IMR-90 (cell line): ENCODE measurements around the gene ST6GALNAC3. TPM values are rescaled to one million over a fixed set of nuclear protein-coding genes. Genes with fewer than 3 reads are reported as not detected.

ENCODE experiments used
- ATAC-seq: fragments of 200-7000 bp; cut with Tn5 transposase; 2 replicates; pipeline ENCODE4 v1.9.1; 2020; ENCODE audit warnings: low read depth, mild to moderate bottlenecking, moderate library complexity
- BruUV-seq: library from RNA; stranded (reverse); fragments of 400-500 nt; replicated peaks from 2 replicates; lab custom pipeline; 2021; lab: Mats Ljungman, UMichigan
- CTCF ChIA-PET: fragments of 300-600 bp; formaldehyde crosslinking; extraction: SDS; loops from one replicate; lab custom pipeline; 2021; ENCODE audit warnings: antibody characterized with exemption; lab: Yijun Ruan, JAX
- POLR2A ChIA-PET: fragments of 300-600 bp; sonication (Branson Sonifier 250); formaldehyde crosslinking; loops from one replicate; lab custom pipeline; 2022; ENCODE audit warnings: antibody characterized with exemption; ENCODE audit not compliant: unreplicated experiment; lab: Charles Lee
- DNase-seq: peaks from one replicate; pipeline ENCODE4 v3.0.0; 2013
- H2AFZ ChIP-seq: replicated peaks from 2 replicates; pipeline ENCODE3; 2013; ENCODE audit warnings: low read length, mild to moderate bottlenecking; ENCODE audit not compliant: poor library complexity
- H2AK5ac ChIP-seq: 2 replicates; pipeline ENCODE4 v1.6.1; 2013; ENCODE audit warnings: low read depth, low read length, inconsistent platforms
- H2AK9ac ChIP-seq: replicated peaks from 2 replicates; pipeline ENCODE3; 2013; ENCODE audit warnings: mild to moderate bottlenecking, low read depth, low read length, moderate library complexity; ENCODE audit not compliant: poor library complexity
- H2BK120ac ChIP-seq: 2 replicates; pipeline ENCODE4 v1.6.1; 2013; ENCODE audit warnings: low read depth, low read length, inconsistent platforms
- H2BK15ac ChIP-seq: 3 replicates; pipeline ENCODE4 v1.6.1; 2013; ENCODE audit warnings: low read depth, low read length, inconsistent platforms
- H2BK20ac ChIP-seq: 2 replicates; pipeline ENCODE4 v1.6.1; 2013; ENCODE audit warnings: low read depth, mild to moderate bottlenecking, inconsistent platforms, low read length, moderate library complexity
- H2BK5ac ChIP-seq: 2 replicates; pipeline ENCODE4 v1.6.1; 2013; ENCODE audit warnings: mild to moderate bottlenecking, low read depth, low read length, inconsistent platforms; ENCODE audit not compliant: poor library complexity, severe bottlenecking
- H3K14ac ChIP-seq: replicated peaks from 2 replicates; pipeline ENCODE4 v1.6.1; 2013; ENCODE audit warnings: low read depth, low read length, inconsistent platforms
- H3K18ac ChIP-seq: 2 replicates; pipeline ENCODE4 v1.6.1; 2013; ENCODE audit warnings: low read depth, low read length, control low read depth
- H3K23ac ChIP-seq: 2 replicates; pipeline ENCODE4 v1.6.1; 2013; ENCODE audit warnings: low read depth, low read length, inconsistent platforms
- H3K27ac ChIP-seq: 2 replicates; pipeline ENCODE4 v1.5.1; 2013; ENCODE audit warnings: mild to moderate bottlenecking, control low read depth, low read length; ENCODE audit not compliant: insufficient read depth
- H3K27me3 ChIP-seq: 2 replicates; pipeline ENCODE4 v1.6.1; 2013; ENCODE audit warnings: low read length; ENCODE audit not compliant: control insufficient read depth, insufficient read depth
- H3K36me3 ChIP-seq: 2 replicates; pipeline ENCODE4 v1.6.1; 2013; ENCODE audit warnings: low read length, mixed read lengths; ENCODE audit not compliant: control insufficient read depth, insufficient read depth
- H3K4ac ChIP-seq: 2 replicates; pipeline ENCODE4 v1.6.1; 2013; ENCODE audit warnings: low read depth, low read length, inconsistent platforms
- H3K4me1 ChIP-seq: 2 replicates; pipeline ENCODE4 v1.6.1; 2013; ENCODE audit warnings: low read length, mixed read lengths; ENCODE audit not compliant: control insufficient read depth, insufficient read depth
- H3K4me2 ChIP-seq: 2 replicates; pipeline ENCODE4 v1.6.1; 2013; ENCODE audit warnings: low read depth, mild to moderate bottlenecking, control low read depth, low read length, moderate library complexity
- H3K4me3 ChIP-seq: 2 replicates; pipeline ENCODE4 v1.5.1; 2013; ENCODE audit warnings: low read depth, mild to moderate bottlenecking, control low read depth, low read length, moderate library complexity; ENCODE audit not compliant: insufficient read depth
- H3K56ac ChIP-seq: 2 replicates; pipeline ENCODE4 v1.6.1; 2013; ENCODE audit warnings: low read length, inconsistent platforms; ENCODE audit not compliant: insufficient read depth; ENCODE audit errors: extremely low read depth
- H3K79me1 ChIP-seq, 2 experiments: 2 replicates each; pipeline ENCODE4 v1.6.1; 2013; ENCODE audit warnings: low read length in 2 of 2, inconsistent platforms in 1 of 2, low read depth in 1 of 2
- H3K9ac ChIP-seq: 2 replicates; pipeline ENCODE4 v1.6.1; 2013; ENCODE audit warnings: low read depth, low read length, control low read depth
- H3K9me1 ChIP-seq: 2 replicates; pipeline ENCODE4 v1.6.1; 2013; ENCODE audit warnings: low read length, inconsistent platforms; ENCODE audit not compliant: insufficient read depth
- H3K9me3 ChIP-seq: 2 replicates; pipeline ENCODE4 v1.6.1; 2013; ENCODE audit warnings: low read length; ENCODE audit not compliant: control insufficient read depth, insufficient read depth
- H4K20me1 ChIP-seq: 2 replicates; pipeline ENCODE4 v1.6.1; 2013; ENCODE audit warnings: low read length, inconsistent platforms; ENCODE audit not compliant: insufficient read depth
- H4K5ac ChIP-seq: 2 replicates; pipeline ENCODE4 v1.6.1; 2013; ENCODE audit warnings: mild to moderate bottlenecking, low read depth, low read length, control low read depth
- H4K8ac ChIP-seq, 2 experiments: 2 replicates each; pipeline ENCODE4 v1.6.1; 2013; ENCODE audit warnings: low read depth in 2 of 2, low read length in 2 of 2, control low read depth in 1 of 2, inconsistent platforms in 1 of 2
- H4K91ac ChIP-seq: 2 replicates; pipeline ENCODE4 v1.6.1; 2013; ENCODE audit warnings: low read depth, low read length, inconsistent platforms; ENCODE audit not compliant: insufficient read depth
- BHLHE40 ChIP-seq: fragments of 150-350 bp; IDR thresholded peaks from 2 replicates; pipeline ENCODE4 v1.6.1; 2016; ENCODE audit warnings: mild to moderate bottlenecking, low read depth, low read length
- ELK1 ChIP-seq: fragments of 150-350 bp; IDR thresholded peaks from 2 replicates; pipeline ENCODE4 v1.6.1; 2016; ENCODE audit warnings: low read depth, mild to moderate bottlenecking, low read length, moderate library complexity, borderline replicate concordance
- FOS ChIP-seq: fragments of 150-350 bp; IDR thresholded peaks from 2 replicates; pipeline ENCODE4 v1.6.1; 2016; ENCODE audit warnings: low read depth, low read length
- MAFK ChIP-seq: IDR thresholded peaks from 2 replicates; pipeline ENCODE4 v1.6.1; 2012; ENCODE audit warnings: low read depth, low read length, improper control_type of control experiment
- NFE2L2 ChIP-seq: fragments of 150-350 bp; IDR thresholded peaks from 2 replicates; pipeline ENCODE4 v1.6.1; 2016; ENCODE audit warnings: low read depth, mild to moderate bottlenecking, low read length
- RAD21 ChIP-seq: IDR thresholded peaks from 2 replicates; pipeline ENCODE4 v1.6.1; 2012; ENCODE audit warnings: low read length, improper control_type of control experiment
- RCOR1 ChIP-seq: IDR thresholded peaks from 2 replicates; pipeline ENCODE4 v1.6.1; 2012; ENCODE audit warnings: mild to moderate bottlenecking, low read length, improper control_type of control experiment; ENCODE audit not compliant: insufficient replicate concordance
- RFX5 ChIP-seq: IDR thresholded peaks from 2 replicates; pipeline ENCODE4 v1.8.0; 2012; ENCODE audit warnings: low read depth, mild to moderate bottlenecking, low read length, moderate library complexity
- SMC3 ChIP-seq: fragments of 150-350 bp; IDR thresholded peaks from 2 replicates; pipeline ENCODE4 v1.6.1; 2016; ENCODE audit warnings: low read depth, mild to moderate bottlenecking, antibody characterized with exemption, low read length, moderate library complexity
- WGBS, 2 experiments: methylation state at CpG; one replicate each; pipeline versions ENCODE4 v1.1.5 to v1.1.7; 2013; ENCODE audit warnings: missing lambda C conversion rate in 2 of 2; ENCODE audit not compliant: insufficient read length in 1 of 2; ENCODE audit errors: extremely low coverage in 2 of 2; 5-methylcytosine and 5-hydroxymethylcytosine counted together
- dilution Hi-C: fragments of 300-500 bp; cut with HindIII; formaldehyde crosslinking; loops from one replicate; pipeline ENCODE4 v1.14.3; 2018; ENCODE audit warnings: low sequenced_read_pairs; ENCODE audit not compliant: unreplicated experiment
- in situ Hi-C: fragments of 300-500 bp; cut with MboI; formaldehyde crosslinking; loops from 3 replicates; pipeline ENCODE4 v1.14.3; 2019; ENCODE audit warnings: low sequenced_read_pairs, inconsistent platforms, mixed read lengths
- intact Hi-C: fragments of 100-400 bp; cut with micrococcal nuclease; formaldehyde crosslinking; loops from 2 replicates; pipeline ENCODE4 v1.10.0; 2022
- polyA plus RNA-seq, 3 experiments: library from polyadenylated mRNA; depleted of rRNA; stranded (reverse); fragments of >200 nt; gene quantifications; 2 replicates each; pipeline ENCODE4 v1.2.3, GENCODE V29; 2012; ENCODE audit warnings: low replicate concordance in 1 of 3
- total RNA-seq: library from RNA; depleted of rRNA; stranded (reverse); fragments of >200 nt; gene quantifications from 2 replicates; pipeline ENCODE4 v1.2.3, GENCODE V29; 2012

ST6GALNAC3 gene
- total and polyA plus RNA-seq, 2 of the 4 experiments (the other 2 are of a cell fraction): 0.65 to 1.3 TPM

- no peaks in the 10 kb centered on the region for H3K4me1 ChIP-seq
- H3K18ac ChIP-seq: no peak overlapping the region
- H2BK20ac ChIP-seq: no peak overlapping the region
- DNase-seq (no peak), ATAC-seq (no peak)
- 14% methylated on average over 1 of the region's 2 CpGs; no CpG with 5 or more reads in 1 of the 2 experiments for WGBS, 2 experiments
- H3K14ac ChIP-seq: no peak overlapping the region
- no peak overlapping the region for H3K56ac ChIP-seq
- no peak overlapping the region for H2BK15ac ChIP-seq
- in situ Hi-C loops: no loop called here
- dilution Hi-C loops: no loop called here
- no peak overlapping the region for H3K23ac ChIP-seq
- no peak overlapping the region for H2BK120ac ChIP-seq
- H3K9ac ChIP-seq: no peak overlapping the region
- no peaks in the 10 kb centered on the region for H3K79me1 ChIP-seq
- H3K9me1 ChIP-seq: no peaks in the 10 kb centered on the region
- H4K5ac ChIP-seq: no peak overlapping the region
- H3K27me3 ChIP-seq: no peaks in the 10 kb centered on the region
- ChIA-PET CTCF (no interaction called here), POLR2A (no interaction called here)
- H2AFZ ChIP-seq: no peak overlapping the region
- no peaks in the 10 kb centered on the region for H3K36me3 ChIP-seq
- TF ChIP-seq MAFK (no peak), RFX5 (no peak), SMC3 (no peak), FOS (no peak), NFE2L2 (no peak), BHLHE40 (no peak), ELK1 (no peak), RCOR1 (no peak), RAD21 (no peak)
- no peak overlapping the region for H3K27ac ChIP-seq
- H3K9me3 ChIP-seq: no peaks in the 10 kb centered on the region
- no peak overlapping the region for H2AK9ac ChIP-seq
- H2BK5ac ChIP-seq: no peak overlapping the region
- intact Hi-C loops: no loop called here
- no peak overlapping the region for H3K4ac ChIP-seq
- no peak overlapping the region for H2AK5ac ChIP-seq
- no peaks in the 10 kb centered on the region for H4K20me1 ChIP-seq
- no peak overlapping the region for H3K4me2 ChIP-seq
- no TSS peak for BruUV-seq
- no peak overlapping the region for H3K4me3 ChIP-seq
- H4K8ac ChIP-seq: no peak overlapping the region
- H4K91ac ChIP-seq: no peak overlapping the region
Measured at GRCh38 chr1:76666499-76666898, 592.0 kb downstream of the ST6GALNAC3 start.
